Lower lobe of right lung (tissue), 2 donors: ENCODE data around the gene TREML1. TPM values are rescaled to one million over a fixed set of nuclear protein-coding genes. Genes with fewer than 3 reads are reported as not detected.

Experiments used
- ATAC-seq, 2 donors: fragments of 200-7000 bp; cut with Tn5 transposase; one replicate each; pipeline ENCODE4 v1.9.1; 2020 to 2022; ENCODE audit warnings: mild to moderate bottlenecking in 2 of 2, moderate library complexity in 2 of 2
- DNase-seq: peaks from one replicate; pipeline ENCODE4 v3.0.0-alpha.2; 2020
- H3K27ac ChIP-seq: fragments of 200-600 bp; one replicate; pipeline ENCODE4 v1.8.0; 2022
- H3K27me3 ChIP-seq: fragments of 200-600 bp; one replicate; pipeline ENCODE4 v1.8.0; 2022; ENCODE audit warnings: low read depth
- H3K36me3 ChIP-seq: fragments of 200-600 bp; one replicate; pipeline ENCODE4 v1.8.0; 2022; ENCODE audit warnings: mild to moderate bottlenecking
- H3K4me1 ChIP-seq: fragments of 200-600 bp; one replicate; pipeline ENCODE4 v1.8.0; 2022
- H3K4me3 ChIP-seq: fragments of 200-600 bp; one replicate; pipeline ENCODE4 v1.8.0; 2022; ENCODE audit warnings: mild to moderate bottlenecking
- H3K9me3 ChIP-seq: fragments of 200-600 bp; one replicate; pipeline ENCODE4 v1.8.0; 2022
- CTCF ChIP-seq: fragments of 200-600 bp; IDR thresholded peaks from one replicate; pipeline ENCODE4 v1.8.0; 2022; ENCODE audit warnings: antibody characterized with exemption, mild to moderate bottlenecking
- intact Hi-C: fragments of 100-400 bp; cut with DNase I; formaldehyde crosslinking; loops from one replicate; pipeline ENCODE4 v1.11.0; 2022
- total RNA-seq: library from RNA; stranded (reverse); fragmentation: NEBNext Ultra II Directional; extraction: Animal tissue kit (Norgen Biotek cat#: 25700); gene quantifications from one replicate; pipeline ENCODE4 v1.2.1, GENCODE V29; 2021
- donor health status: DM: no; HTN: yes; CAD: no; lungs with severe emphysema.

Gene TREML1
- total RNA-seq, 1 donor from 2014 or later = 2.0 TPM

- peak overlapping the region; percentile 67 for H3K27ac ChIP-seq
- no peak overlapping the region for H3K4me3 ChIP-seq
- H3K9me3 ChIP-seq = no peaks in the 10 kb centered on the region
- peaks cover 25% of the 10 kb centered on the region for H3K27me3 ChIP-seq
- peaks cover 8% of the 10 kb centered on the region for H3K4me1 ChIP-seq
- no peak for DNase-seq
- peak; percentile 84 to 89 for ATAC-seq
- no peaks in the 10 kb centered on the region for H3K36me3 ChIP-seq
- peak; percentile 55 for TF ChIP-seq CTCF
- intact Hi-C loops = no loop called here
Observed at GRCh38 chr6:41182069-41183034, 28.2 kb upstream of the TREML1 start.

- H3K36me3 ChIP-seq = no peaks in the 10 kb centered on the region
- no peak for DNase-seq
- intact Hi-C loops = no loop called here
- peaks cover 20% of the 10 kb centered on the region for H3K27me3 ChIP-seq
- no peak overlapping the region for H3K4me3 ChIP-seq
- peaks cover 8% of the 10 kb centered on the region for H3K4me1 ChIP-seq
- H3K27ac ChIP-seq = no peak overlapping the region
- no peaks in the 10 kb centered on the region for H3K9me3 ChIP-seq
- ATAC-seq = no peak
- TF ChIP-seq CTCF = no peak
Observed at GRCh38 chr6:41181566-41181965, 27.4 kb upstream of the TREML1 start.

GRCh38 chr6:41179163-41179562 lies 25.0 kb upstream of the TREML1 start:
- Histone ChIP-seq H3K36me3 (no peaks in the 10 kb centered on the region), H3K27ac (no peak overlapping the region), H3K4me1 (peaks cover 8% of the 10 kb centered on the region), H3K27me3 (peaks cover 25% of the 10 kb centered on the region), H3K4me3 (no peak overlapping the region), H3K9me3 (no peaks in the 10 kb centered on the region)
- intact Hi-C loops = no loop called here
- no peak for TF ChIP-seq CTCF
- DNase-seq (no peak), ATAC-seq (no peak)

- no peak overlapping the region for H3K27ac ChIP-seq
- intact Hi-C loops = no loop called here
Observed at GRCh38 chr6:41177695-41178094, 23.5 kb upstream of the TREML1 start.

GRCh38 chr6:41177287-41177686 lies 23.1 kb upstream of the TREML1 start:
- ATAC-seq = no peak
- no peak for DNase-seq
- H3K27me3 ChIP-seq = peaks cover 25% of the 10 kb centered on the region
- H3K9me3 ChIP-seq = no peaks in the 10 kb centered on the region
- H3K36me3 ChIP-seq = no peaks in the 10 kb centered on the region
- no peak for TF ChIP-seq CTCF
- no peak overlapping the region for H3K27ac ChIP-seq
- no peak overlapping the region for H3K4me3 ChIP-seq
- intact Hi-C loops = no loop called here
- H3K4me1 ChIP-seq = peaks cover 6% of the 10 kb centered on the region

More at GRCh38 chr6:41177695-41178094, 23.5 kb upstream of the TREML1 start:
- Histone ChIP-seq H3K9me3 (no peaks in the 10 kb centered on the region), H3K36me3 (no peaks in the 10 kb centered on the region), H3K27me3 (peaks cover 25% of the 10 kb centered on the region), H3K4me3 (no peak overlapping the region), H3K4me1 (peaks cover 8% of the 10 kb centered on the region)
- no peak for DNase-seq
- ATAC-seq = no peak
- no peak for TF ChIP-seq CTCF
